GM19397 (cell line): ENCODE data around the gene SPRTN.

Experiments used
- ATAC-seq: cut with Tn5 transposase; IDR thresholded peaks from one replicate; pipeline ENCODE4 v1.9.1; 2021; ENCODE audit warnings: mild to moderate bottlenecking, moderate library complexity; ENCODE audit not compliant: unreplicated experiment

The SPRTN gene

DNA sequence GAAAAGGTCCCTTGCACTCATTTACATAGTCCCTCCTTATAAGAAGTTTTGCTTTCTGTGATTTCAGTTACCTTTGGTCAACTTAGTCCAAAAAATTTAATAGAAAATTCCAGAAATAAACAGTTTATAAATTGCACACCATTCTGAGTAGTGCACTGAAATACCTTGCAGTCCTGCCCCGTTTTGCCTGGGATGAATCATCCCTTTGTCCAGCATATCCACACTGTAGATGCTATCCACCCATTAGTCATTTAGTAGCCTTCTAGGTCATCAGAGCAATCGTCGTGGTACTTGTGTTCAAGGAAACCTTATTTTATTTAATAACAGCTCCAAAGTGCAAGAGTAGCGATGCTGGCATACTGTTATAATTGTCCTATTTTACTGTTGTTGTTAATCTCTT is 38.0 kb downstream of the SPRTN start:
- no peak for ATAC-seq

DNA sequence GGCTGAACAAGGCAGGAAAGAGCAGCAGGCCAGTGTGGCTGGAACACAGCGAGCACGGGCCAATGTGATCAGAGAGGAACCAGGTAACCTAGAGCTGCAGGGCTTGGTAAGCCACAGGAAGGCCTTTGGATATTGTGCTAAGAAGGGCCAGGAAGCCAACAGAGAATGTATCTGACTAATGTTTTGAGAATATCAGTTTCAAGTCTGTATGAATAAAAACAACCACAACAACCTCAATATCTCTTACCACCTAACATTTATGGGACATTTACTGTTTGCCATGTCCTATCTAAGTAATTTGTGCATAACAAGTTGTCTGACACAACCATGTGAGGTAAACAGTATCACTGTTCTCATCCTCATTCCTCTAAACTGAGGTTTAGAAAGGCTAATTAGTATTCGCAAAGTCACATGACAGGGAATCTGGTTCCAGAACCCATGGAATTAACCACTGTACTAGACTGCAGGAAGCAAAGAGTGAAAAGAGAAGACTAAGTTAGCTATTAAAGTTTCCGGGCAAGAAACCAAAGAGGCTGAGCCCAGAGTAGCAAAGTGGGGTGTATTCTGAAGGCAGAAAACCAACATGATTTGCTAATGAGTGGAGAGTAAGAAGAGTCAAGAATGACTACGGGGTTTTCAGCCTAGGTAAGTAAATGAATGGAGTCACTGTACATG is 38.9 kb downstream of the SPRTN start:
- ATAC-seq, result no peak

GRCh38 chr1:231381729-231382128 is 43.6 kb downstream of the SPRTN start:
- no peak for ATAC-seq

GRCh38 chr1:231382426-231382825 is 44.3 kb downstream of the SPRTN start:
- ATAC-seq, result no peak

DNA sequence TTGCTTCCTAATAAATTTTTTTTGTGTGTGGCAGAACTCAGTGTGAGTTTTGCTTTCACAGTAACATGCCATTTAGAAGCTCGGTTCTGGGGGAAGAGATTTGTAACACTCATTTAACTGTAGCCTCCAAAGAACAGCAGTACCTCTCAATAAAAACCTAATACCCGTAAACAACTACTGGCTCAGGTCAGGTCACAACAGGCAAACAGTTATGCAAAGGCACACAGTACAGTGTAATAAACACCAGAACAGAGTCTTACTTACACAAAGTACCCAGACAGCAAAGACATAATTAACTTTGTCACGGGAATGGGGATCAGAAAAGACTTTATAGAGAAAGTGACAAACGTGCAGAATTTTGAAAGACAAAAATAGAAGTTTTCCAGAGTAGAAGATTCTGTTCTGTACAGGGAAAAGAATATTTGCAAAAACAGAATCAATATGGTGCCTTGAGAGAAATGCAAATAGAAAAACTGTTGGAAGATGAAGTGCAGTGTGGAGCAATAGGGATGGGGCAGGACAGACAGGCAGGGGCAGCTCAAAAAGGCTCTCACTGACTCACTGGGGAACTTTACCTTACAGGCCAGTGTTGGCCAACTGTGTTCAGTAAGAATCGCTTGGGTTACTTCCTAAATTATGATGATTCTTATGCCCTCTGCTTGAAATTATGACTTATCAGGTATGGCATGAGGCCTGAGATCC is 45.2 kb downstream of the SPRTN start:
- ATAC-seq, result no peak

- ATAC-seq, result no peak
Observed at GRCh38 chr1:231384696-231385415, 46.8 kb downstream of the SPRTN start.

DNA sequence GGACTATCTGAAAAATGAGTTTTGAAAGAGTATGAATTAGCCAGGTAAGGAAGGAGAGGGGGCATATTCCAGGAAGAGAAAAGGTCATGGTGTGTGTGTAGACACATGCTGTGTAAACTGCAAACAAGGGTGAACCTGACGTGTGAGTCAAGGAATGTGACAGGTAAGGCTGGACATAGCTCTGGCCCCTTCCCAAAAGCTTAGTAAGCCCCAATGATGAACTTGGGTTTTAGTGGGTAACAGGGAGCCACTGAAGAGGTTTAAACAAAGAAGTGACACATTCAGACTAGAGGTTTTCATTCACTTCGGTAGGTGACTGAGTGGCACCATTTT is 47.3 kb downstream of the SPRTN start:
- no peak for ATAC-seq

- no peak for ATAC-seq
Observed at GRCh38 chr1:231386466-231386865, 48.4 kb downstream of the SPRTN start.

DNA sequence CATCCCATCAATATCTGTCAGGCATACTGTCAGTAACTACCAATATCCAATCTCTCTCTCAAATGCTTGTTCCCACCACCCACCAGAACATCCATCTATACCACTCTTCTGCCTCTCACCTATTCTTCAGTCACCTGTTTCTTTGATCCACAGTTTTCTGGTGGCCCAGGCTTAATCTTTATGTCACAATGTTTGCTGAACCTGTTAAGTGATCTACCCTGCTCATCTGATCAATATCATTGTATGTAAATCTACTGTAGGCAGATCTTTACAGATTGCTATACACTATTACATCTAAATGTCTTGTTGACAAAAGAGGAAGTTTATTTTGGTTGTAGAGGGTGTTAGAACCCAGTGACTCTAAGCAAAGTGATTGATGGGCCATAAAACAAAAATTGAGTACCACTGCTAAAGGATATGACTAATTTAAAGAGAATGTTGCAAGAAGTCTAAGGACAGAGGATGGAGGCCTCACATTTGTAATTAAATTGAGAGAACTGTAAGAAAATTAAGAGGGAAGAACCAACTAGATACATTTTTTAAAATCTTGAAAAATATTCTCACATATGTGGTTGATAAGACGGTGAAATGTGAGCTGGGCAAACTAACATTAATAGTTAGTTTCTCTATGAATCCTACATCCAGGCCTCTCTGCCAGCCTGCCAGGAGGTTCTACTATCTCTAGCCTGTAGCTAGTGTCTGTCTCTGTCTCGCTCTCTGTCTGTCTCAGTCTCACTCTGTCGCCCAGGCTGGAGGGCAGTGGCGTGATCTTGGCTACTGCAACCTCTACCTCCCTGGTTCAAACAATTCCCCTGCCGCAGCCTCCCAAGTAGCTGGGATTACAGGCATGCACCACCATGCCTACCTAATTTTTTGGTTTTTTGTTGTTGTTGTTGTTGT is 49.9 kb downstream of the SPRTN start:
- no peak for ATAC-seq

DNA sequence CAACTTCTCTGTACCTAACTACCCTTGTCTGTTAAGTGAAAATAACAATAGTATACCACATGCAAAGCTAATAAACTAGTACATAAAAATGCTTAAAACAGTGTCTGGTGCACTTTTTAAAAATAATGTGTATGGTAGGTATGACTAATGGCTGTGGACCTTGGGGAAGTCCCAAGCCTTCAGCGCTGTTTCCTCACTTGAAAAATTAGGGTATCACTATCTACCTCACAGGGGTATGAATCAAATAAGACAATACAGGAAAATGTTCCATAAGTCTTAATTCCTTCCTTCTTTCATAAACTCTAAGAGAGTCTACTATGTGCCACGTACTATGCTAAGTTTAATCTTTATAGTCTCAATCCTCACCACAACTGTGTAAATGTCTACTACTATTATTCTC is 52.0 kb downstream of the SPRTN start:
- ATAC-seq, result no peak

DNA sequence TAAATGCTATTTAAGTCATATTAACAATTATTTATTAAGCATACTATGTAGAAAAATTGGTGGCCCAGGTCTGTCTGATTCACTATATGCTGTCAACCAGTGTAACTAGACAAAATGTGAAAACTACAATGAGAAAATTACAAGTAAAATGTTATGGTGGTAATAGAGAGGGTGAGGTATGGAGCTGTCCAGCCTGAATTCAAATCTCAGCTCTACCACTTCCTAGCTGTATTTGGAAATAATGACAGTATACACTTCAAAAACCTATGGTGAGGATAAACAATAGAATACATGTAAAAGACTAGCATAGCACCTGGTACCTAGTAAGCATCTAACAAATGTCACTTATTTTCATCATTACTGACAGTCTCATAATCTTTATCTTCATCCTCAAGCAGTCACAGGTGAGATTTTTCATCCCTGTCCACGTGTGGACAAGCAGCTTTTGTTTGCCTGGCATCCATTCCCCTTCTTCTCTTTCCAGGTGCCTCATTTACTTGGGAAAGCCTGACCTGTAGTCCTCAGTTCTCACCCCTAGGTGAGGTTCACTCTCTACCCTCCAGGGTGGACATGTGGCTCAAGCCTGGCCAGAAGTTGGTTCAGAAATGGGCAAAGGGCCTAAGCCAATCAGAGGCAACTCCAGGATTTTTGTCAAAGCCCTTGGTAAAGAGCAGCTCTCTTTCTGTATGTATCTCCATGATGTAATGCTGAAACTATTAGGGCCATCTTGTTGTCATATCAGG is 54.5 kb downstream of the SPRTN start:
- ATAC-seq, result no peak

GRCh38 chr1:231393668-231394067 is 55.6 kb downstream of the SPRTN start:
- no peak for ATAC-seq

DNA sequence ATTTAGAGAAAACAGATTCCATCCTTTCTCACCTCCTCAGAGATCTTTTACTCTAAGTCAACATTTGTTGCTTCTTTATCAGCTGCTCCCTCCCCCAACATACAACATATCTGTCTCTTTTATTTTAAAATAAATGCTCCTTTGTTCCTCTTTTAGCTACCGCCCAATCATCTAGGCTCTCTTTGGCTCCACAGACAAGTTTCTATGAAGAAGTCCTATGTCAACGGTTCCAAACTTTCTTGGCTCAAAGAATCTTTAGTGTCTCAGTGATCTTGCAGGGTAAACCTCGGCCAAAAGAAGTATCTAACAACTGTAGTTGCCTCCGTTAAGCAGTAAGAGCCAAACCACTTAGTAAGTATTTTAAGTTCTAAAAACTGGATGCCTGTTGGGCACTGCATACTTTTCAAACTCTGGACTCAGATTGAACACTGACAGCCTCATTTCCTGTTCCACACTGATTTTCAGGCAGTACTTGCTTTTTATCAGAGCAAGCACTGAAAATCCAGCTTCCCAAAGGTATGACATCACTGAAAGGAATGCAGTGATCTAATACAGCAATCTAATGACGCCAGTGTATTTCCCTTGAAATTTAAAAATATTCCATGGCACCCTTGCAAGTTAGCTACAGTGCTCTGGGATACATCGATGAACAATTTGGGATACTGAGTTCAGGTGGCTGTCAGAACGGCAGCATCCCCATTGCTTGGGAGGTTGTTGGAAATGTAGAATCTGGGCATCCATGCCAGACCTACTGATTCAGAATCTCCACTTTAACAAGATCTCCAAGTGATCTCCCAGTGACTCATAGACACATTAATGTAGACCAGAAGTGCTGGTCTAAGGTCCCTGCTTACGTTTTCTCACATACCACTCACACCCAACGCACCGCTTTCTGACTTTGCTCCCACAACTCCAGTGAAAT is 57.2 kb downstream of the SPRTN start:
- ATAC-seq, result no peak

DNA sequence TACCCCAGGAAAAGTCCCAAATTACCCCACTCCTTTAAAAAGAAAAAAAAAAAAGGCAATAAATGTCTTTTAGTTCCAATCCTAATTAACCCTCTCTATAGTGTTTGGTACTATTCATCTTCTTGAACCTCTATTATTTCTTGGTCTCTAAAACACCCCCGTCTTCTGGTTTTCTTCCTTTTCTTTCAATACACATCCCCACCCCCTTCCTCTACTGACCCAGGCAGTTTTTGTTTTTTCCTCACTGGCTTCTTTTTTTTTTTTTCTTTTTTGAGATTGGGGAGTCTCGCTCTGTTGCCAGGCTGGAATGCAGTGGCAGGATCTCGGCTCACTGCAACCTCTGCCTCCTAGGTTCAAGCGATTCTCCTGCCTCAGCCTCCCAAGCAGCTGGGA is 57.9 kb downstream of the SPRTN start:
- no peak for ATAC-seq

DNA sequence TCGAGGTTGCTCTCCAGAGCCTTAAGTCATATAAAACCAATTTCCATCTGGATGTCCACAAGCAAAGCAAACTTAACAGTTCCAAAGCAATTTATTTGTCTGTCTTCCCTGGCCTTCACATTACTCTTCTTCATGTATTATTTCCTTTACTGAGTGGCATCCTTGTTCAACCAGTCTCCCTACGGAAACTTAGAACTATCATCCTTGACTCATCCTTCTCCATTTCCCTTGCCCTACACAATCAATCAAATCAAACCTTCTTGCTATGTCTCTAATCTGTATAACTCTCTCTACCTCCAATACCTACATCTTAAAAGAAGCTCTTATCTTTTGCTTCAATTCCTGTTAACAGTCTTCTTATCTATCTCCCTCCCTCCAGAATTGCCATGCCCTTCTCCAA is 58.5 kb downstream of the SPRTN start:
- ATAC-seq, result no peak

DNA sequence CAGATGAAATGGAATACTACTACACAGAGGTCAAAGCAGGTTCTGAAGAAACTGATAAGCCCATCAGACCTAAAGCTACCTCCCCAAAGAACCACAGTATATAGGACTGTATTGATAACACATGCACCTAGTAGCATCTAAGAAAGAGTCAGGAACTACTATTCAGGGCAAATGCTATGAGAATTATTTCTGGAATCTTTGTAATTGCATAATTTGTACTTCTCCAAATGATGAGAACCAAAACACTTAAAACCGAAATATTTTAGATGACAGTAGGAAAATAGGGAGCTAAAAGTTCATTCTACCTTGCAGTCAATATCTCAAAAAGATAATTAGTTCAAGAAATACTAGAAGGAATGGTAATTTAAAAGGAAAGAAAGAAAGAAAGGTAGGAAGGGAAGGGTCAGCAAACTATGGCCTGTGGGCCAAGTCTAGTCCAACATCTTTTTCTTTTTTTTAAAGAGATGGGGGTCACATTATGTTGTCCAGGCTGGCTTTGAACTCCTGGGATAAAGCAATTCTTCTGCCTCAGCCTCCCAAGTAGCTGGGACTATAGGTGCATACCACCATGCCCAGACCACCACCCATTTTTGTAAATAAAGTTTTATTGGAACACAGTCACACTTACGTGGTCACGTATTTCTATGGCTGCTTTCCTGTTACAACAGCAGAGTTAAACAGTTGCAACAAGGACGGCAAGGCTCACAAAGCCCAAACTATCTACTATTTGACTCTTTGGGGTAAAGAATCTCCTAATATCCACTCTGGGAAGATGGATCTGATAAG is 60.0 kb downstream of the SPRTN start:
- no peak for ATAC-seq

DNA sequence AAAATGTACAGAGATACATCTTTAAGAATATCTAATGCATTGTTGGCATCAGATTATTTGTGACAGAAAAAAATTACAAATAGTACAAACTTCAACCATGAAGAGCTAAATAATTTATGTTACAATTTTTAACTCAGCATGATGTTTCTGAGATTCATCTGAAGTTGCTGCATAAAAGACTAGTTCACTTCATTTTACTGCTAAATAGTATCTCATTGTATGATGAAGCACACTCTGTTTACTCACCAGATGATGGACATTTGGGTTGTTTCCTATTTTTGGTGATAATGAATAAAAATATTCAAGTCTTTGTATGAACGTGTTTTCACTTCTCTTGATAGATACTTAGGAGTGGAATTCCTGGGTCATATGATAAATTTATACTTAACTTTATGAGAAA is 63.4 kb downstream of the SPRTN start:
- ATAC-seq, result no peak

GRCh38 chr1:231404318-231404717 is 66.2 kb downstream of the SPRTN start:
- no peak for ATAC-seq
